GM21717 (cell line): ENCODE results near the gene RRBP1.

Experiments
- ATAC-seq: cut with Tn5 transposase; IDR thresholded peaks from one replicate; pipeline ENCODE4 v1.9.1; 2021; ENCODE audit warnings: mild to moderate bottlenecking, moderate library complexity; ENCODE audit not compliant: unreplicated experiment

RRBP1 gene

DNA sequence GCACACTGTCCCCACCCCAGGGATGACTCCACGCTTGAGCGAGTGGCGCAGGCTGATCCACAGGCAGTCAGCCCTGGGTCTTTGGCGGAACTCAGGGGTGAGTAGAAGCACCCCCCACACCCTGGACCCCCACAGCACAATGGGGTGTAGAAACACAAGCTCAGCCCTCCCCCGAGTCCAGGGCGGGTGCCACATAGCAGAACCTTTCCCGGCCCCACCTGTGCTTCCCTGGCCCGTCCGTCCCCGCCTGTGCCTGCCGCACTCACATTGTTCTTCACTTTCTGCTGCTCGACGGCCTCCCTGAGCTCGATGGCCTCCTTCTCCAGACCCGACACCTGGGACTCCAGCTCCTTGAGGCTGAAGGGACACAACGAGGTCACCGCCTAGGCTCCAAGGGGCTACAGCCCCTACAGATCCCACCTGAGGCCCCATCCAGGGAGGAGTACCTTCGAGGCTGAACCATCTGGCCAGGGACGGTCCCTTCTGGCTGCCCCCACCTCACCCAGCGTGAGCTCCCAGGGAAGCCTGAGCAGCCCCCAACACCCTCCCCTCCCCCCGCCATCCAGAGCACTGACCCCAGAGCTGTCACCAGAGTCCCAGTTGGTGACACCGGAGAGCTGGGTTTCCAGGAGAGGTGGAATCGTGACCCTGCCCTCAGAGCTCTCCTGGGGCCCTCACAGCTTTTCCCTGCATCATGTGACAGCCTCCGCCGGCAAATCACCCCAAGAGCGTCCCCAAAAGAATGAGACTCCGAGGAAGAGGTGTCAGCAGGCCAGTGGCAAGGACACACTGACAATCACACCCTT lies 56.6 kb downstream of the RRBP1 start:
- no peak for ATAC-seq

DNA sequence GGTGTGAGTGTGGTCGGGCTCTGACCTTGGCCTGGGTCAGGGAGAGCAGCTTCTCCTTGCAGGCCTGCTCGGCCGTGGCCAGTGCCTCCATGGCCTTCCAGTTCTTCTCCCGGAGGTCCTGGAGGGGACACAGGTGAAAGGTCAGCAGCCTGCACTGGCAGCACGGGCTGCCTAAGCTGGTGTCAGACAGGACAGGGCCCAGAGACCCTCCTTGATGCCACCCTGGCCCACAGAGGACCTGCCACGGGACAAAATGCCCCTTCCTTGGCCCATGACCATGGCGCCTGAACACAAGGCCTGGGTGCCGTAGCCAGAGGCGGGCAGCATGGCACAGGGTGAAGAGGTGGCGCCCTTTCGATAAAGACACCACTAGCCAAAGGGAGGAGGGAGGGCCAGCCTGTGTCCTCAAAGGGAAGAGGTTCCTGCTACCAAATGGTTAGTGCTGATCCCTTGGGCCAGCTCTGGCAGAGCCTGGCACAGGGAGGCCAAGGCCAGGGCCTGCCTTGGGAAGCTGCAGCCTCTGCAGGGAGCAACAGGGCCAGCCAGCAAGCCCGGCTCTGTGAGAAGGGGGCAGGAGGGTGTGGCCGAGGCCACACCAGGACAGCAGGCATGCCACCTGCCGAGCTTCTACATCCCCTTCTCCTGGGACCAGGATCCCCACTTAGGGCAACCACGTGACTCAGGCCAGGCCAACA lies 57.3 kb downstream of the RRBP1 start:
- no peak for ATAC-seq

DNA sequence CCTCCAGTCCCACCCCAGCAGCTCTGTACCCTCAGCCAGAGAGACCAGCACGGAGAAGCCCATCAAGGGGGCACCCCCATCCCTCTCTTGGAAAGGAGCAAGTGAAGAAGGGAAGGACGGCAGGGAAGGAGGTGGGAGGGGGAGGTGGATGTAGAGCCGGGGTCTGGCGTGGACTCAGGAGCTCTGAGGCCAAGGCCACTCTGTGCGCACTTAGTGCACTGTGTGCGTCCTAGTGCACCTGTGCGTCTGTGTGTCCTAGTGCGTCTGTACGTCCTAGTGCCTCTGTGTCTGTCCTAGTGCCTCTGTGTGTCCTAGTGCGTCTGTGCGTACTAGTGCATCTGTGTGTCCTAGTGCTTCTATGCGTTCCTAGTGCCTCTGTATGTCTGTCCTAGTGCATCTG lies 58.0 kb downstream of the RRBP1 start:
- no peak for ATAC-seq

DNA sequence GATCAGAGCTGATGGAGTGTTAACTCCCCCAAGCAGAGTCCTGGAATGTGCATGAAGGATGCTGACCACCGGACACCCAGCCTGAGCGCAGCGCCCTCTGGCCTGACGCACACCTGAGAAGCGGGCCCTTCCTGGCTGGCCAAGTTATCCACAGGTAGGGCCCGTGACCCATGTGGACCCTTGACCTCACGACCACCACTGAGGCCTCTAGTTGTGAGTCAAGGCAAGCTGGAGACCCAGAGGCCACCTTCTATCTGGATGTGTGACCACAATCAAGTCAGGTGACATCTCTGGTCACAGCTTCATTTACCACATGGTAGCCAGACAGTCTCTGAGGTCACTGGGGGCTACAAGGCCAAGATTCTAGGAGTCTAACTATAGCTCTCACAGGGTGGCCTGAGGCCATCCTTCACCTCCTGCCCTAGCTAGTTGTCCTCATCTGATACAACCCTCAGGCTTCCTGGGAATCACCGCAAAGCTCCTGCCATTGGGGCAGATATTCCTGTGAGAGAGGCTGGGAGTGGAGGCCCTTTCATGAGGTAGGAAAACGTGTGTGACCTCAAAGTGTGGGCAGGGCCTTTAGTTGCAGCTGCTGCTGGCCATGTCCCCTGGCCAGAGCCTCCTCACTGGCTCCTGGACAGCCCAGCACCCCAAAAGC lies 59.1 kb downstream of the RRBP1 start:
- ATAC-seq: no peak

DNA sequence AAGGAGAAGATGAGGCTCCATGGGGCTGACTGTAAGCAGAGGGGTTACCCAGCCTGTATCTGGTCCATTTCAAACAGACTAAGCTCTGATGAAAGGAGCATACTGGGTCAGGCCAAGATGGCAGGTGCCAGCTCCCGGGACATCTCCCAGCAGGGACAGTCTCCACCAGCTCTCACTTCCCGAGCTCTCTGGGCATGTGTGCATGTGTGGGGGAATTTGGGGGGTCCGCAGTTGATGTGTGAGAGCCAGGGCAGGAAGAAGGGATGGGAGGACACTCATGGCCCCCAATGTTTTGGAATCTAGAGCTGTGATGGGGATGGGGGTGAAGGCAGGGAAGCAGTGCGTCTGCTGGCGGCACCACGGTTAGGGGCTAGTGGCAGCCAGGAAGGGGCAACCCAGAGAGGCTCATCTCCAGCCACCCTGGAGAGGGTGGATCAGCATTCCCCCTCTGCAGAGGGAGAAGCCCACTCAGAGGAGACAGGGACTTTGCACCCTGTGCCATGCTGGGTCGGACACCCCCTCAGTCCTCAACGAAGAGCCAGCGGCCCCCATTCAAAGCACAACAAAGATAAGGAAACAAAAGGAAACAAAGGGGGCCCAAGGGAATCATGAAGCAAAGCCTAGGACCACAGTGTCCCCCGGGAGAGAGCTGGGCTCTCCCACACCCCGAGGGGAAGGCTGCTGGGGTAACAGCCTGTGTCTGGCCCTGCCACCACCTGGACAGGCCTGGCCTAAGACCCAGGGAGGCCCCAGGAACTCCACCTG lies 59.8 kb downstream of the RRBP1 start:
- ATAC-seq: no peak

DNA sequence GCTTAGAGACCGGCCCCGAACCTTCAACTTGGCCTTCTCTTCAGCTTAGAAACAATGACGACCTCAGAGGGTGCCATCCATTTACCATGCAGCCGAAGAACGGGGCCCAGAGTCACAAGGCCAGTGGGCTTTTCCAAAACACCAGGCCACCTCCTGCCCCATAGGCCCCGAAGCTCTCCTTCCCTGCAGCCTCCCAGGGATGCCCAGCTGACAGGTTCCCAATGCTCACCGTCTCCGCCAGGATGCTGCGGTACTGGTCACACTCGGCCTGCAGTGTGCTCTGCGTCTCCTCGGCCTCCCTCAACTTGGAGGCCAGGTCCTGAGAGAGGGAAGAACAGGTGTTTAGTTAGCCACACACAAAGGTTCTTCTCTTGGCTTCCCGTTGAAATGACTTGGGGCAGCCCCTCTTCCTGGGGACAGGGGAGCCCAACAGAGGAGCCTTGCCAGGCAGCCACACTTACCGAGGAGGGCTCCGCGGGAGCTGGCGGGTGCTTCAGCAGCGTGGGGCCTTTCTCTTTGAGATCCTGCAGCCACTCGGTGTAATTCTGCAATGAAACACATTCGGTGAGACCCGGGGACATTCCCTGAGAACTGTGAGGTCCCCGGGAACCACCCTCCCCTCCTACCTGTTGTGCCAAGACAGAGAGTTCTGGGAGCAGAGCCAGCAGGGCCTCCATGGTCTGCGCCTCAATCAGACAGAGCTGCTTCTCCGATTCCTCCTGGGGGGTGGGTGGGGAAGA lies 60.6 kb downstream of the RRBP1 start:
- ATAC-seq: no peak

DNA sequence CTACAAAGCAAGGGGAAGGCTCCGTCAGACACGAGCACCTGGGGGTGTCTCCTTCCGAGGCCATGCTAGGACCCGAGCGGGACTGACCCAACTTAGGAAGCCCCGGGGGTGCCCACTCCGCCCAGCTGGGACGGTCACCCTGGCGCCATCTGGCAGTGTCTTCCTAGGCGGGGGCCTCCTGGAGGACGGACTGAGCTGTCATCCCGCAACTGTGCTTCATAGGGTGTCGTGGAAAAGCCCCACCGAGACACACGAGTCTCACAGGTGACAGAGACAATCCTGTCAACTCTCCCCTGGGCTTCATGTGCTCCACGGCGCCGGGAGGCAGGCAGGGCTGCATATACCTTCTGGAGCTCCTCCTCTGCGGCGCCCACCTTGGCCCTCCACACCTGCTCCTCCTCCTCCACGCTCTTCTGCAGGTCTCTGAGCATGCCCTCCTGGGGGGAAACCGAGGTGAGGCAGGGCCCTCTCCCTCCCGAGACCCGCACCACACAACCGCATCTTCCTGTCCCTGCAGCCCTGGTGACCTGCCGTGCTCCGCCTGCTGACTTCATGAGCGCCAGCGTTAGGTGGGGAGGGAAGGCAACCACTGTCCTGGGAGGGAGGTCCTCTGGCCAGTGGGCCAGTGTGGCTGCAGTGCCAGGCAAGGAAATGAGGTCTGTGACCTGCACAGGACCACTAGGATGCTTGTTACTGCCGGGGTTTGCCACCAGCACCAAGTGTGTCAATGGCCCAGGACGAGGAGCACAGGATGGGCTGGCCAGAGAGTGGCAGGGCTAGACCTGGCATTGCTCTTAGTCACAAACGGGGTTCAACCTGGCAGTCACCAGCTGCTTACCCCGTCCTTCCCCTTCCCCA lies 61.4 kb downstream of the RRBP1 start:
- no peak for ATAC-seq

DNA sequence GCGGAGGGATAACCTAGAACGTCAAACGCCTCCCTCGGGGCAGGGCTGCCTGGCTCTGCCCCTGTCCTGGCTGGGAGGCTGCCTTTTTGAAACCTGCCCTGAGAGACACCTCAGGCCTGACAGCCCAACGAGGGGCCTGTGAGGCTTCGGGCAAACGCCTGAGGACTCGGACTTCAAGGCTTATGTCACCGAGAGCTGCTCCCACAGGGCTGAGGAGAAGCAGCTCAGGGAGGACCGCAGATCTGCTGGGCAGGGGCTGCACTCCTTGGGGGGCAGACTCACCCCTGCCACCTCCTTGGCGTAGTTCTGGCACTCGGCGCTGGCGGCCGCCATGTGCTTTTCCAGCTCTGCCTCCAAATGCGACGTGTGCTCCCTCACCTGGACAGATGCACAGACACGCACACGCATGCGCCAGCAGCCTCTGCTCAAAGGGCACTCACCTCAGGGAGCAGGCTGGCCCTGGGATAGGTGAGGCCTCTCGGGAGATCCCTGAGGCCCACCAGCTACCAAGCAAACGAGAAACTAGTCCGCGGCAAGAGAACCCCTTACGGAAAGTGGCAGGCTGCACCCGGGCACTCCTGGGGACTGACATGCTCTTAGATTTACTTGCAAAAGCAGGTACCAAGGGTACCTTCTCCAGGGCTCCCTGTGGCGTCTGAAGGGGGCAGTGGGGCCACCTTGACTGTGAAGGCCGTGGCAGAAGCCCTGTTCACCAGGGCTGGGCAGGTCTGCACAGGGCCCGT lies 62.5 kb downstream of the RRBP1 start:
- no peak for ATAC-seq

DNA sequence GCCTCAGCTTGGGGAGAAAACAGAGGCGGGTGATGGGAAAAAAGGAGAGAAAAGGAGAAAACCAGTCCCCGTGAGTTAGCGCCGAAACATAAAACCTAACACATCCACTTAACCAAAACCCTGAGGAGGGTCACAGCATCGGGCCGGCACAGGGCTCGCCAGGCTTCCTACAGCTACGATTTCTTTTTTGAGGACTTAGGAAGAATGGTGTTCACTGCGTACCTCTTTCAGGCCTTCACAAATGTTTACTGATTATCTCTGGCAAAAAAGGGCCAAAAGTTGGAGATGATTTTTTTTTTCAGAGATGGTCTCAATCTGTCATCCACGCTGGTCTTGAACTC lies 63.4 kb downstream of the RRBP1 start:
- ATAC-seq: no peak

DNA sequence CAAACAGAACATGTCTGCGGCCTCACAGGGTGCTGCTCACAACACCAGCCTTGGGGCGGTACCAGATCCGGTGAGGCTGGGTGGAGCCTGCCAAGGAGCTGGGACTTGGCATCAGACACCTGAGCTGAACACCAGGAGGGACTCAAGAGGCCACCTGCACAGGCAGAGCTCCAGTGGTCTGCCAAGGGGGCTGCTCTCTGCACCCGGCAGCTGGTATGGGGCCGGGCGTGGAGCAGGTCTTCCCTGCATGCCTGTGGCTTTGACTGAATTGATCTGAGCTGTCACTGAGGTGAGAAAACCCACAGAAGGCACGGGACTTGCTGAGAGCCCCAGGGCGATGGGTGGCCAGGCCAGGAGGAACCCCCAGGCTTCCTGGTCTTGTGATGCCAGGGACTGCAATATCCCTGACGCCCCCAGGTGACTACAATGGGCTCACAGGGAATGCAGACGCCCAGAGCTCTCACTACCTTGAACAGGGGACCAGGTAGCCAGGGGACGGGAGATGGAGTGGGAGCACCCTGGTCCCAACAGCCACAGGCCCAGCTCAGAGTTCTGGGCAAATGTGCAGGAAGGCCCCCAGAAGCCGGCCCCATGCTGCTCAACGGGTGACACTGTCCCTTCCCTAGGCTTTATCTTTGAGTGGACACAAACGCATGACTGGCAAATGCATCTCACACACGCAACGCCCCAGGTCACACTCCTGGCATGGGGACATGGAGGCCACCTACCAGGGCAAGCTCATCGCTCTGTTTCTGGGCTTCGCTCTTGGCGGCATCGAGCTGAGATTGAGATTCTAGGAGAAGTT lies 64.0 kb downstream of the RRBP1 start:
- ATAC-seq: no peak

DNA sequence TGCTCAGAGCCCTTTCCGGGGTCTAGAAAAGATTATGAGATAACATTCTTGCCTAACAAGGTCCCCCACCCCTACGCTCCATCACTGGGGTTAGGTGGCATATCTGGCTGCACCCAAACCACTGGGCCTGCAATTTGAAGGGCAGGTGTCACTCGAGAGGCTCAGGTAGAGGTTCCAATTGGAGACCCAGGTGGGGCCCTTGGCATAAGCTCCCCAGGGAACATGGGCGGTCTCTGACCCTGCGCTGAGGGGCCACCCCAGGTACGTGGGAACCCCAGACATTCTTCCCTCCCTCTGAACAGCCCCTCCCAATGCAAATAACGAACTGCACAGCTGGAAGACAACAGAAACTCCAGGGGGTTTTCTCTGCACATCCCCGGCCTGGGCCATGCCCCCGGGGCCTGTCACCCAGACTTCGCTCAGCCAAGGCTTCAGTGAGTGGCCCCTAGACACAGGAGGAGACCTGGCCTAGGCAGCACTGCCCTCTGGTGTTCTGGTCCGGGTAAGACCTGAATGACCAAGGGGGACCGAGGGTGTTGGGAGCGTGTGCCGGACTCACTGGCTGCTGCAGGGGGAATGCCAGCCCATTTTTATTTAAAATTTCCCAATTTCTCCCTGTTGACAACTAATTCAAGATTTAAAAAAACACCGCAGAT lies 64.7 kb downstream of the RRBP1 start:
- ATAC-seq: no peak

DNA sequence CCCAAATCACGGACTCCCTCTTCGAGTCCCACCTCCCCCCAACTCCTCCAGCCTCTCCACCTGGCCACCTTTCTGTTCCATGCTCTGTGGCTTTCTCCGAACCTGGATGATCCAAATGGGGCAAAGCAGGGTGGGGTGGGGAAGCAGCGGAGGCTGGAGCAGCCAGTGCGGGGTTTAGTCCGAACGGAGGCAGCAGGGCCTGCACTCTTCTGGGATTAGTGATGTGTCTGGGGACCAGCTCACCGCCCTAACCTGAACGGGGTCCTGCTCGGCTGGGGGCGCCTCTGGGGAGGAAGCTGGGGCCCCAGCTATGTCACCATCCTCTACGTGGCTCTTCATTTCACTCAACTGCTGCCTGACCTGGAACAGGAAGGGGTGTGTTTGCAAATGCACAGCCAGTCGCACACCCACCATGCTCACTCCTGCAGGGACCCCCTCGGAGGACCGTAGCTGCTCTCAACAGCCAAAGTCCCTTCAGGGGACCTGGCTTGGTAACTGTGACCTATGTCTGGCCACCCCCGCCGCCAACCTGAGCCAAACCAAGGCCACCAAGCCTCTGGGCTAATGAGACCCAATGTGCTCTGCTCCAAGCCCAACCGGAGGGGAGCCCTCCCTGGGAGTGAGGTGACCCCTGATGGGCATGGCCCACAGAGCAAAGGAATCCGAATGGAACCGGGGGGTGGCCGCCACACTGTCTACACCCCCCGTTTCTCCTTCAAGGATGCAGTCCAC lies 65.4 kb downstream of the RRBP1 start:
- ATAC-seq: no peak

DNA sequence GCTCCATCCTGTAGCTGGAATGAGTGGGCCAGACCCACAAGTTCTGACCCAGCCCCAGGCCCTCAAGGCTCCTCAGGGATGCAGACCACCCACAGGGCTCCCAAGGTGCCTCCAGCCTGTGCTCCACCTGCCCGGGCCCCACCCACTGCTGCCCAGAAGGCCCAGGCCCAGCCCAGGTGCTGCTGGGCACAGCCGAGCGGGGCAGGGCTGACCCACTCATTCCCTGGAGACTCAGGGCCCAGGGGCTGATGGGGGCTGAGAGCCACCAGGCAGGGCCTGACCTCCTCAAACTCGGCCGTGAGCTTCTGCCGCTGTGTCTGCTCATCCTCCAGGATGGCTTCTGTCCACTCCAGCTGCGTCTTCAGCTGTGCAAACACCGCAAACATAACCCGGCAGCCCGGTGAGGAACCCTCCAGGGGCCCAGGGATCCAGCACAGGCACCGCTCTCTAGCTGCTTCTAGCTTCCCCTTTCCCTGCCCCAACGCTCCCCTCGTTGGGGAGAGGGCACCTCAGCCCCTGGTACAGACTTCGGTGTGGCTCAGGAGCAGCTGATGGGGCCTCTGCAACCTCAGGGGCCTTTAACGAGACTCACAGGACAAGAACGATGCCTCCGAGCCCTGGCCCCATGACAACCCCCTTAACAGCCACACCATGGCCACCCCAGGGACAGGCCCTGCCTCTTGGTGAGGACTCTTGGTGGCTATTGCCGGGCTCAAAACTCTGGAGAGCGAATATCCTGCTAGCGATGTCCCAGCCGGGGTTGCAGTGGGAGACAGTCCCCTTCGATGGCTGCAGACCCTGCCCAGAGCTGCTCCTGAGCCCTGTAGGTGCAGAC lies 66.2 kb downstream of the RRBP1 start:
- ATAC-seq: no peak

DNA sequence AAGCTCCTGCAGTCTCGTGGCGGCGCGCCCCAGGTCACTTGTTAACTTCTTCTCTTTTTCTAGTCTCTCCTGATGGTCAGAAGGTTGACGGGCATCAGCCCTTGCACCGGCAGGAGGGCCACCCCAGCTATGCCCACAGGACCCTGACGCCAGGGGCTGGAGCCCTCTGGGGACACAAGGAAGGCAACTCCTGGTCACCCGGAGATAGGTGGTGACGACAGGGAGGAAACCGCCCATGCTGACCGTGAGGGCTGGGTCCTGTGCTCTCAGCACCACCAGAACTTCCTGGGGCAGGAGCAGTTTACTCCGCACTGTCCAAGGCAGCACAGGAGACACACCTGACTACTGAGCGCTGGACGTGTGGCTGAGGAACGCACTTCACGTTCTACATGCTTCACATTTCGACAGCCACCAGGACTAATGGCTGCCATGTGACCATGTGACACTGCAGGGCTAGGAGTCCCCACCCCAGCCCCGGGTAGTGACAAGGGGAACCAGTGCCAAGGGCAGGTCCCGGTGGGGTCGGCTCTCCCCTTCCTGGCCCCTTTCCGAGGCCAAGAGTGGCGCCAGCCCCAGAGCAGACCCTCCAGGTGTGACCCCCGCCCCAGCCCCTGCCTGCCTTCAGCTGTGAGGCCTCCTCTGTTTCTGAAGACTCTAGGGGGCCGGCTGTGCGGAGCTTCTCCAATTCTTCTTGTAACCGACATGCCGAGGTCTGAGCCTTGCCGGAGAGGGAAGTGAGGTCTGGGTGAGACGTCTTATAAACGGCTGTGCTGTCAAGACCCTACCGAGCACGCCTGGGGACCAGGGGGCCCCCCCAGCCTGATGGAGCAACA lies 67.0 kb downstream of the RRBP1 start:
- no peak for ATAC-seq

DNA sequence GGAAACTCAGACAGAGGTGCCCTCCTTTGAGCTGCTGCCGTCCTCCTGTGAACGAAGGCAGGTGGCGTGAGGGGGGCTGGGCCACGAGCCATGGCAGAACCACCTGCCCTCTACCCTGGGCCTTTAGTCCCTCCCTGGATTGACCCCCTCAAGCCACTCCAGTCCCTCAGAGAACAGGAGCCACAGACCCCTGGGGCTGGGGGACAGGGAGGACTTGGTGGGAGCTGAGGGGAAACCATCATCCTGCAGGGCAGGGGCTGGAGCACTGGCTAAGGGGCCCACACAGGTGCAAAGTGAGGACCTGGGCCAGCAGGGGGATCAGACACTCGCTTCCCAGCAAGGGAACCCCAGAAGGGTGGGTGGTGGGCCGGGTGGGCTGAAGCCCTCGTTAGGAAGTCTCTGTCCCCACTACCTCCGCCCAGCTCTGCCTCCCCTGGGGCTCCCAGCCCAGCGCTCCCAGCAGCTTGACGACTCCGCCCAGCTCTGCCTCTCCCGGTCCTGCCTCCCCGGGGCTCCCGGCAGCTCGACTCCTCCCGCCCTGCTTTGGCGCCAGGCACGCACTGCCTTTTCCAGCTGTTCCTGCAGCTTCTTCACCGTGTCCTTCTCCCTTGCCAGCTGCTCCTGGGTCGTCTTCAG lies 67.7 kb downstream of the RRBP1 start:
- no peak for ATAC-seq
